SK-N-SH (cell line): ENCODE data around the gene CALD1. TPM values are rescaled to one million over a fixed set of nuclear protein-coding genes. Genes with fewer than 3 reads are reported as not detected.

Experiments used
- CTCF ChIA-PET: fragments of 300-600, 350-600 bp; formaldehyde crosslinking; extraction: SDS; loops from one replicate; lab custom pipeline; 2021; lab: Yijun Ruan, JAX
- POLR2A ChIA-PET: fragments of 350-600 bp; sonication (Branson Sonifier 250); formaldehyde crosslinking; extraction: SDS; loops from one replicate; lab custom pipeline; 2020; ENCODE audit warnings: antibody characterized with exemption, inconsistent platforms; lab: Yijun Ruan, JAX
- DNase-seq: peaks from one replicate; pipeline ENCODE4 v3.0.0; 2012
- H2AFZ ChIP-seq: fragments of 200-600 bp; sonication (generic); 2 replicates; pipeline ENCODE4 v1.8.1; 2016; ENCODE audit warnings: antibody characterized with exemption, mild to moderate bottlenecking, low read depth
- H3F3A ChIP-seq: fragments of 200-600 bp; sonication (generic); replicated peaks from 2 replicates; pipeline ENCODE3; 2016; ENCODE audit warnings: antibody characterized with exemption, mild to moderate bottlenecking; ENCODE audit not compliant: insufficient read depth
- H3K27ac ChIP-seq, 2 experiments: fragments of 200-500 bp in 1 of 2; fragments of 200-600 bp in 1 of 2; sonication (Bioruptor generic) in 1 of 2; sonication (generic), shearing (Covaris generic) in 1 of 2; 2 replicates each; pipeline versions ENCODE4 v1.5.1 to v1.6.1; 2014 to 2016; ENCODE audit warnings: low read depth in 2 of 2, inconsistent platforms in 1 of 2, low read length in 1 of 2, mild to moderate bottlenecking in 1 of 2, mixed read lengths in 1 of 2
- H3K27me3 ChIP-seq: fragments of 200-600 bp; sonication (generic), shearing (Covaris generic); 2 replicates; pipeline ENCODE4 v1.6.1; 2016; ENCODE audit warnings: mixed run types; ENCODE audit not compliant: insufficient read depth
- H3K36me3 ChIP-seq, 2 experiments: fragments of 200-500 bp in 1 of 2; fragments of 200-600 bp in 1 of 2; sonication (Bioruptor generic) in 1 of 2; sonication (generic) in 1 of 2; replicated peaks in 1 of 2; 2 replicates each; pipeline versions ENCODE3 to v1.5.1; 2014 to 2016; ENCODE audit warnings: low read length in 1 of 2, mild to moderate bottlenecking in 1 of 2; ENCODE audit not compliant: insufficient read depth in 2 of 2, control insufficient read depth in 1 of 2
- H3K4me1 ChIP-seq, 2 experiments: fragments of 200-500 bp in 1 of 2; fragments of 200-600 bp in 1 of 2; sonication (Bioruptor generic) in 1 of 2; sonication (generic), shearing (Covaris generic) in 1 of 2; 2 replicates each; pipeline versions ENCODE4 v1.5.1 to v1.6.1; 2014 to 2016; ENCODE audit warnings: low read depth in 1 of 2, low read length in 1 of 2, mixed run types in 1 of 2; ENCODE audit not compliant: insufficient read depth in 2 of 2, control insufficient read depth in 1 of 2
- H3K4me2 ChIP-seq: fragments of 200-600 bp; sonication (generic), shearing (Covaris generic); 2 replicates; pipeline ENCODE4 v1.6.1; 2017; ENCODE audit warnings: mixed run types
- H3K4me3 ChIP-seq, 2 experiments: fragments of 200-500 bp in 1 of 2; fragments of 200-600 bp in 1 of 2; sonication (Bioruptor generic) in 1 of 2; sonication (generic), shearing (Covaris generic) in 1 of 2; 2 replicates each; pipeline versions ENCODE4 v1.5.1 to v1.8.1; 2014 to 2016; ENCODE audit warnings: low read depth in 2 of 2, inconsistent platforms in 1 of 2, low read length in 1 of 2, mild to moderate bottlenecking in 1 of 2, mixed read lengths in 1 of 2, moderate library complexity in 1 of 2
- H3K79me2 ChIP-seq: fragments of 200-600 bp; sonication (generic); 2 replicates; pipeline ENCODE4 v1.8.1; 2017; ENCODE audit warnings: mild to moderate bottlenecking; ENCODE audit not compliant: insufficient read depth
- H3K9ac ChIP-seq: fragments of 200-600 bp; sonication (generic); 2 replicates; pipeline ENCODE4 v1.6.1; 2017; ENCODE audit warnings: mixed run types
- H3K9me2 ChIP-seq: fragments of 200-600 bp; sonication (generic); 2 replicates; pipeline ENCODE4 v1.6.1; 2017; ENCODE audit warnings: mixed run types
- H3K9me3 ChIP-seq: fragments of 200-600 bp; sonication (generic); 2 replicates; pipeline ENCODE4 v1.6.1; 2017; ENCODE audit warnings: mixed run types, mild to moderate bottlenecking, moderate library complexity
- H4K20me1 ChIP-seq: fragments of 200-600 bp; sonication (generic); 2 replicates; pipeline ENCODE4 v1.6.1; 2017; ENCODE audit warnings: mild to moderate bottlenecking, mixed run types; ENCODE audit not compliant: insufficient read depth
- CHD2 ChIP-seq: fragments of 150-350 bp; IDR thresholded peaks from 2 replicates; pipeline ENCODE4 v1.6.1; 2018; ENCODE audit warnings: low read length; ENCODE audit not compliant: partially characterized antibody
- FOXJ3 ChIP-seq: sonication (generic); formaldehyde crosslinking; IDR thresholded peaks from 2 replicates; pipeline ENCODE4 v1.5.1; 2020; ENCODE audit warnings: mild to moderate bottlenecking, missing genetic modification reagents
- GABPA ChIP-seq: IDR thresholded peaks from 2 replicates; pipeline ENCODE4 v1.4.0; 2012; ENCODE audit warnings: low read depth, mild to moderate bottlenecking
- MEF2A ChIP-seq: IDR thresholded peaks from 2 replicates; pipeline ENCODE4 v1.4.0; 2012; ENCODE audit warnings: low read depth, borderline replicate concordance
- MXI1 ChIP-seq: IDR thresholded peaks from 2 replicates; pipeline ENCODE4 v1.6.1; 2012; ENCODE audit warnings: mild to moderate bottlenecking, low read depth, low read length, improper control_type of control experiment
- NRF1 ChIP-seq: IDR thresholded peaks from 2 replicates; pipeline ENCODE4 v1.6.1; 2012; ENCODE audit warnings: low read depth, mild to moderate bottlenecking, low read length
- POLR2AphosphoS5 ChIP-seq: IDR thresholded peaks from 2 replicates; pipeline ENCODE4 v1.6.1; 2012; ENCODE audit warnings: low read depth, low read length
- RCOR1 ChIP-seq: fragments of 150-350 bp; IDR thresholded peaks from 2 replicates; pipeline ENCODE4 v1.6.1; 2017; ENCODE audit warnings: antibody characterized with exemption, low read length
- SIN3A ChIP-seq: IDR thresholded peaks from 2 replicates; pipeline ENCODE4 v1.6.1; 2012; ENCODE audit warnings: low read depth, mild to moderate bottlenecking, low read length, moderate library complexity, borderline replicate concordance
- TCF12 ChIP-seq: IDR thresholded peaks from 2 replicates; pipeline ENCODE4 v1.4.0; 2012
- TEAD4 ChIP-seq: IDR thresholded peaks from 2 replicates; pipeline ENCODE4 v1.4.0; 2012; ENCODE audit warnings: mild to moderate bottlenecking, borderline replicate concordance; ENCODE audit not compliant: insufficient read depth
- WGBS: methylation state at CpG from one replicate; pipeline ENCODE4 v1.1.6; 2017; ENCODE audit warnings: low lambda C conversion rate; 5-methylcytosine and 5-hydroxymethylcytosine counted together
- polyA plus RNA-seq, 3 experiments: library from polyadenylated mRNA; depleted of rRNA; stranded (reverse); fragments of >200 nt; gene quantifications; 2 replicates each; pipeline ENCODE4 v1.2.3, GENCODE V29; 2012
- TF ChIP-seq, protein P1 (sequence below): IDR thresholded peaks from 2 replicates; pipeline ENCODE4; 2012
- TF ChIP-seq, protein P2 (sequence below): IDR thresholded peaks from 2 replicates; pipeline ENCODE4 v1.4.0; 2012; ENCODE audit warnings: low read depth, borderline replicate concordance
- TF ChIP-seq, protein P3 (sequence below): fragments of 150-350 bp; IDR thresholded peaks from 2 replicates; pipeline ENCODE4 v1.6.1; 2017; ENCODE audit warnings: antibody characterized with exemption, low read length, low read depth, borderline replicate concordance
- TF ChIP-seq, protein P4 (sequence below): fragments of 150-350 bp; IDR thresholded peaks from 2 replicates; pipeline ENCODE4 v1.6.1; 2016; ENCODE audit warnings: mild to moderate bottlenecking, low read depth, low read length
- TF ChIP-seq, protein P5 (sequence below): IDR thresholded peaks from 2 replicates; pipeline ENCODE4 v1.4.0; 2012; ENCODE audit warnings: low read depth

CALD1 gene
- polyA plus RNA-seq, 1 of the 3 experiments (the other 2 are of a cell fraction), result 299 TPM

DNA sequence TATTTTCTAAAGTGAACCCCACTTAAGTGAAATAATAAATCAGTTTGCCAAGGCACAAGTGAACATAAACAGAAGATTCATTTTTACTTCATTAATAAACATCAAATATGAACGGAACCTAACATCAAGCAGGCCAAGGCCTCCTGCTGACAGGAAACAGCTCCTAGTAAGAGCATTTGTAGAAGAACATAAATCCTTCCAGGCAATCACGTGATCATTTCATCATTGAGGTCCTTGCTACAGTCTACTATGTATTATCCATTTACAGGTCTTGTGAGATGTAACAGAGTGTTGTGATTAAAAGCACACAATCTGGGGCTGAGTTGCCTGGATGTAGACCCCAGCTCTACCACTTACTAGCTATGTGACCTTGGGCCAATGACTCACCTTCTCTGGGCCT, 70.6 kb downstream of the CALD1 start:
- Histone ChIP-seq H2AFZ (no peak overlapping the region), H4K20me1 (peaks cover 50% of the 10 kb centered on the region), H3K79me2 (peaks cover 97% of the 10 kb centered on the region), H3K4me3 (no peak overlapping the region), H3K4me2 (no peak overlapping the region), H3F3A (peaks cover 26% of the 10 kb centered on the region), H3K9me3 (no peaks in the 10 kb centered on the region), H3K27me3 (no peaks in the 10 kb centered on the region), H3K4me1 (peaks cover under 1 to 3% of the 10 kb centered on the region in 2 experiments; a peak in 3 of 4 replicates), H3K27ac (peak overlapping the region in 1 of 2 experiments; percentile 4; a peak in 1 of 4 replicates), H3K9ac (no peak overlapping the region), H3K9me2 (no peaks in the 10 kb centered on the region), H3K36me3 (peaks cover 51 to 63% of the 10 kb centered on the region in 2 experiments)
- CTCF ChIA-PET, result interaction anchor here (0.6 to 0.8 kb wide), 2 partner anchors 10 to 44 kb away, joined by 3 read pairs; no protein-coding TSS in a partner anchor
- WGBS, result 76% methylated on average over 2 of the region's 2 CpGs
- POLR2A ChIA-PET, result no interaction called here
- TF ChIP-seq, protein P1, sequence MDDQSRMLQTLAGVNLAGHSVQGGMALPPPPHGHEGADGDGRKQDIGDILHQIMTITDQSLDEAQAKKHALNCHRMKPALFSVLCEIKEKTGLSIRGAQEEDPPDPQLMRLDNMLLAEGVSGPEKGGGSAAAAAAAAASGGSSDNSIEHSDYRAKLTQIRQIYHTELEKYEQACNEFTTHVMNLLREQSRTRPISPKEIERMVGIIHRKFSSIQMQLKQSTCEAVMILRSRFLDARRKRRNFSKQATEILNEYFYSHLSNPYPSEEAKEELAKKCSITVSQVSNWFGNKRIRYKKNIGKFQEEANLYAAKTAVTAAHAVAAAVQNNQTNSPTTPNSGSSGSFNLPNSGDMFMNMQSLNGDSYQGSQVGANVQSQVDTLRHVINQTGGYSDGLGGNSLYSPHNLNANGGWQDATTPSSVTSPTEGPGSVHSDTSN, result no peak
- TF ChIP-seq, protein P2, sequence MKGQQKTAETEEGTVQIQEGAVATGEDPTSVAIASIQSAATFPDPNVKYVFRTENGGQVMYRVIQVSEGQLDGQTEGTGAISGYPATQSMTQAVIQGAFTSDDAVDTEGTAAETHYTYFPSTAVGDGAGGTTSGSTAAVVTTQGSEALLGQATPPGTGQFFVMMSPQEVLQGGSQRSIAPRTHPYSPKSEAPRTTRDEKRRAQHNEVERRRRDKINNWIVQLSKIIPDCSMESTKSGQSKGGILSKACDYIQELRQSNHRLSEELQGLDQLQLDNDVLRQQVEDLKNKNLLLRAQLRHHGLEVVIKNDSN, result peak; percentile 41; the same call in 1 of the 2 replicates
- DNase-seq, result no peak

DNA sequence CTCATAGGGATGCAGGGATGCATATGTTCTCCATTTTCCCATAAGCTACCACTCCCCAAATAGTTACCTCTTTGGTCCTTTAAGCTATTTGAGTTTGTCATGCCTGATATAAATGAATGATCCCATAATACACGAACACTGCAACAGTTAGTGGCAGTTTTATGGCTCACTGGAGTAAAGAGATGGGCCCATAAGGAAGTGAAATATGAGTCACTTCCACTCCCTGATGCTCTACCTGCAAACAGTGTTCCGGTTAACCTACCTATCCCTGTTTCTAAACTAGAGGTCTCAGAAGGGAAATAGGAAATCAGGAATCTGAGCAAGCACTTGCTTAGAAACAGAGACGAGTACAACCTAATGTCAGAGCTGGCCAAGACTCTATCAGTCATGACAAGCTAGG, 71.7 kb downstream of the CALD1 start:
- no peak for DNase-seq
- H3K27me3 ChIP-seq, result no peaks in the 10 kb centered on the region
- no peaks in the 10 kb centered on the region for H3K9me3 ChIP-seq
- no peak overlapping the region for H3K4me2 ChIP-seq
- H3K4me1 ChIP-seq, result peaks cover 6 to 11% of the 10 kb centered on the region in 2 experiments; a peak in 3 of 4 replicates
- TF ChIP-seq POLR2AphosphoS5, result no peak
- no peak for TF ChIP-seq FOXJ3 (CRISPR knock-in tag)
- TF ChIP-seq, protein P3, sequence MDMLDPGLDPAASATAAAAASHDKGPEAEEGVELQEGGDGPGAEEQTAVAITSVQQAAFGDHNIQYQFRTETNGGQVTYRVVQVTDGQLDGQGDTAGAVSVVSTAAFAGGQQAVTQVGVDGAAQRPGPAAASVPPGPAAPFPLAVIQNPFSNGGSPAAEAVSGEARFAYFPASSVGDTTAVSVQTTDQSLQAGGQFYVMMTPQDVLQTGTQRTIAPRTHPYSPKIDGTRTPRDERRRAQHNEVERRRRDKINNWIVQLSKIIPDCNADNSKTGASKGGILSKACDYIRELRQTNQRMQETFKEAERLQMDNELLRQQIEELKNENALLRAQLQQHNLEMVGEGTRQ, result no peak
- TF ChIP-seq, protein P4, sequence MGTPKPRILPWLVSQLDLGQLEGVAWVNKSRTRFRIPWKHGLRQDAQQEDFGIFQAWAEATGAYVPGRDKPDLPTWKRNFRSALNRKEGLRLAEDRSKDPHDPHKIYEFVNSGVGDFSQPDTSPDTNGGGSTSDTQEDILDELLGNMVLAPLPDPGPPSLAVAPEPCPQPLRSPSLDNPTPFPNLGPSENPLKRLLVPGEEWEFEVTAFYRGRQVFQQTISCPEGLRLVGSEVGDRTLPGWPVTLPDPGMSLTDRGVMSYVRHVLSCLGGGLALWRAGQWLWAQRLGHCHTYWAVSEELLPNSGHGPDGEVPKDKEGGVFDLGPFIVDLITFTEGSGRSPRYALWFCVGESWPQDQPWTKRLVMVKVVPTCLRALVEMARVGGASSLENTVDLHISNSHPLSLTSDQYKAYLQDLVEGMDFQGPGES, result no peak
- no peak for TF ChIP-seq TCF12
- TF ChIP-seq CHD2, result no peak
- TF ChIP-seq MXI1, result no peak
- TF ChIP-seq SIN3A, result no peak
- no peak for TF ChIP-seq TEAD4
- TF ChIP-seq, protein P5, sequence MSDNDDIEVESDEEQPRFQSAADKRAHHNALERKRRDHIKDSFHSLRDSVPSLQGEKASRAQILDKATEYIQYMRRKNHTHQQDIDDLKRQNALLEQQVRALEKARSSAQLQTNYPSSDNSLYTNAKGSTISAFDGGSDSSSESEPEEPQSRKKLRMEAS, result no peak
- no peak for TF ChIP-seq MEF2A
- no peak for TF ChIP-seq RCOR1
- TF ChIP-seq, protein P2, result no peak
- TF ChIP-seq NRF1, result no peak
- TF ChIP-seq GABPA, result no peak
- ChIA-PET POLR2A (no interaction called here), CTCF (interaction anchor here (1.1 to 1.5 kb wide), 3 partner anchors 17 to 38 kb away, joined by 3 to 4 read pairs (median 3); no protein-coding TSS in a partner anchor)
- WGBS, result 97% methylated on average over 3 of the region's 3 CpGs
- no peak overlapping the region; a peak in 1 of 4 replicates for H3K27ac ChIP-seq
- H3K79me2 ChIP-seq, result peaks cover 97% of the 10 kb centered on the region
- peaks cover 26% of the 10 kb centered on the region for H3F3A ChIP-seq
- peaks cover 50 to 52% of the 10 kb centered on the region in 2 experiments for H3K36me3 ChIP-seq
- H3K9me2 ChIP-seq, result no peaks in the 10 kb centered on the region
- H3K9ac ChIP-seq, result no peak overlapping the region
- peaks cover 61% of the 10 kb centered on the region for H4K20me1 ChIP-seq
- no peak overlapping the region for H2AFZ ChIP-seq
- no peak overlapping the region for H3K4me3 ChIP-seq
